Neuronal stem cell (in vitro differentiated cells): ENCODE data around the gene ITGB5.

ENCODE experiments used
- DNase-seq: peaks from one replicate; pipeline ENCODE4 v3.0.0-alpha.2; 2013; ENCODE audit warnings: low spot score
- H2AFZ ChIP-seq: one replicate; pipeline ENCODE4 v1.6.1; 2013; ENCODE audit warnings: mild to moderate bottlenecking, low read length, inconsistent platforms
- H2AK5ac ChIP-seq: 2 replicates; pipeline ENCODE4 v1.6.1; 2013; ENCODE audit warnings: low read depth, mild to moderate bottlenecking, inconsistent platforms, low read length, moderate library complexity, mixed read lengths
- H2BK120ac ChIP-seq: 2 replicates; pipeline ENCODE4 v1.6.1; 2013; ENCODE audit warnings: low read depth, mild to moderate bottlenecking, inconsistent platforms, low read length, moderate library complexity, mixed read lengths
- H2BK12ac ChIP-seq: one replicate; pipeline ENCODE4 v1.6.1; 2013; ENCODE audit warnings: low read length, inconsistent platforms
- H2BK15ac ChIP-seq: 2 replicates; pipeline ENCODE4 v1.6.1; 2013; ENCODE audit warnings: mild to moderate bottlenecking, low read length, inconsistent platforms, mixed read lengths
- H2BK5ac ChIP-seq: one replicate; pipeline ENCODE4 v1.6.1; 2013; ENCODE audit warnings: inconsistent platforms, mild to moderate bottlenecking, low read length, moderate library complexity
- H3K14ac ChIP-seq: one replicate; pipeline ENCODE4 v1.6.1; 2013; ENCODE audit warnings: low read length, inconsistent platforms
- H3K18ac ChIP-seq: 2 replicates; pipeline ENCODE4 v1.6.1; 2013; ENCODE audit warnings: low read length, inconsistent platforms
- H3K23ac ChIP-seq: 2 replicates; pipeline ENCODE4 v1.6.1; 2013; ENCODE audit warnings: low read depth, mild to moderate bottlenecking, mixed read lengths, low read length, inconsistent platforms; ENCODE audit not compliant: poor library complexity
- H3K27ac ChIP-seq: replicated peaks from 3 replicates; pipeline ENCODE4 v1.5.1; 2013; ENCODE audit warnings: low read length, inconsistent platforms
- H3K27me3 ChIP-seq, 3 experiments: 2 replicates each; pipeline ENCODE4 v1.6.1; 2013; ENCODE audit warnings: low read length in 3 of 3, mild to moderate bottlenecking in 2 of 3, inconsistent platforms in 1 of 3, low read depth in 1 of 3, mixed read lengths in 1 of 3, moderate library complexity in 1 of 3; ENCODE audit not compliant: control insufficient read depth in 3 of 3, insufficient read depth in 3 of 3
- H3K36me3 ChIP-seq, 2 donors: replicated peaks in 1 of 2; 2 replicates each; pipeline ENCODE4 v1.6.1; 2013; ENCODE audit warnings: low read length in 2 of 2; ENCODE audit not compliant: control insufficient read depth in 2 of 2, insufficient read depth in 2 of 2
- H3K4ac ChIP-seq: 2 replicates; pipeline ENCODE4 v1.6.1; 2013; ENCODE audit warnings: inconsistent platforms, mild to moderate bottlenecking, low read length, moderate library complexity
- H3K4me1 ChIP-seq, 2 donors: 1 replicate in 1 of 2; 2 replicates in 1 of 2; pipeline ENCODE4 v1.6.1; 2013; ENCODE audit warnings: low read length in 2 of 2, low read depth in 1 of 2; ENCODE audit not compliant: control insufficient read depth in 2 of 2, insufficient read depth in 1 of 2
- H3K4me2 ChIP-seq: one replicate; pipeline ENCODE4 v1.6.1; 2013; ENCODE audit warnings: mild to moderate bottlenecking, low read length, inconsistent platforms; ENCODE audit not compliant: insufficient read depth, poor library complexity, severe bottlenecking
- H3K4me3 ChIP-seq, 2 donors: 2 replicates each; pipeline ENCODE4 v1.5.1; 2013; ENCODE audit warnings: low read length in 2 of 2, mild to moderate bottlenecking in 2 of 2, inconsistent platforms in 1 of 2, moderate library complexity in 1 of 2
- H3K79me1 ChIP-seq: one replicate; pipeline ENCODE4 v1.6.1; 2013; ENCODE audit warnings: low read depth, mild to moderate bottlenecking, inconsistent platforms, low read length, moderate library complexity
- H3K9ac ChIP-seq: one replicate; pipeline ENCODE4 v1.6.1; 2013; ENCODE audit warnings: mild to moderate bottlenecking, low read depth, low read length, inconsistent platforms; ENCODE audit not compliant: poor library complexity
- H3K9me3 ChIP-seq, 2 donors: replicated peaks in 1 of 2; 2 replicates each; pipeline versions ENCODE3 to v1.6.1; 2013; ENCODE audit warnings: low read length in 2 of 2, mild to moderate bottlenecking in 2 of 2, inconsistent platforms in 1 of 2, low read depth in 1 of 2, mixed read lengths in 1 of 2, moderate library complexity in 1 of 2; ENCODE audit not compliant: control insufficient read depth in 2 of 2, insufficient read depth in 1 of 2
- H4K8ac ChIP-seq: one replicate; pipeline ENCODE4 v1.6.1; 2013; ENCODE audit warnings: low read depth, mild to moderate bottlenecking, inconsistent platforms, low read length, moderate library complexity
- H4K91ac ChIP-seq: one replicate; pipeline ENCODE4 v1.6.1; 2013; ENCODE audit warnings: low read length, low read depth, mild to moderate bottlenecking, inconsistent platforms; ENCODE audit not compliant: poor library complexity
- WGBS, 2 donors: extraction: QIAGEN DNeasy Blood & Tissue Kit; methylation state at CpG; one replicate each; pipeline ENCODE4 v1.1.7; 2013; ENCODE audit warnings: missing lambda C conversion rate in 2 of 2, mixed read lengths in 1 of 2; ENCODE audit not compliant: insufficient read length in 2 of 2, insufficient replicate concordance in 1 of 2; ENCODE audit errors: extremely low coverage in 2 of 2; 5-methylcytosine and 5-hydroxymethylcytosine counted together

ITGB5 gene

DNA sequence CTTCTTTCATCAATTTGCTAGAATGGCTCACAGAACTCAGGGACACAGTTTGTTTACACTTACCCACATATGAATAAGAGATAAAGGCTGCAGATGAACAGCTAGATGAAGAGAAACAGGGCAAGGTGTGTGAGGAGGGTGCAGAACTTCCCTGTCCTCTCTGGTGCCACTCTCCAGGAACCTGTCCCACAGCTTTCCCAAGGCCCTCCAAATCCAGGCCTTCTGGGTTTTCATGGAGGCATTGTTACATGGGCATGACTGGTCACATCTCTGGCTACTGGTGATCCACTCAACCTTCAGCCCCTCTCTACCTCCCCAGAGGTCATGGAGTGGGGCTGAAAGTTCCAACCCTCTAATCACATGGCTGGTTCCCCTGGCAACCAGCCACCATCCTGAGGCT lies 73.6 kb downstream of the ITGB5 start:
- Histone ChIP-seq H3K9me3 (no peaks in the 10 kb centered on the region), H3K4me3 (no peak overlapping the region), H3K4ac (no peak overlapping the region), H3K18ac (no peak overlapping the region), H3K4me1 (peaks cover 5 to 7% of the 10 kb centered on the region in 2 donors), H2AK5ac (no peak overlapping the region), H3K9ac (no peak overlapping the region), H3K27me3 (no peaks in the 10 kb centered on the region), H2BK120ac (no peak overlapping the region), H3K4me2 (no peak overlapping the region), H2BK5ac (no peak overlapping the region), H3K14ac (no peak overlapping the region), H3K79me1 (no peaks in the 10 kb centered on the region), H2BK12ac (no peak overlapping the region), H2BK15ac (no peak overlapping the region), H4K91ac (no peak overlapping the region), H3K36me3 (peaks cover 0 to 13% of the 10 kb centered on the region in 2 donors), H4K8ac (no peak overlapping the region), H3K23ac (no peak overlapping the region), H2AFZ (no peak overlapping the region), H3K27ac (no peak overlapping the region)
- no peak for DNase-seq

DNA sequence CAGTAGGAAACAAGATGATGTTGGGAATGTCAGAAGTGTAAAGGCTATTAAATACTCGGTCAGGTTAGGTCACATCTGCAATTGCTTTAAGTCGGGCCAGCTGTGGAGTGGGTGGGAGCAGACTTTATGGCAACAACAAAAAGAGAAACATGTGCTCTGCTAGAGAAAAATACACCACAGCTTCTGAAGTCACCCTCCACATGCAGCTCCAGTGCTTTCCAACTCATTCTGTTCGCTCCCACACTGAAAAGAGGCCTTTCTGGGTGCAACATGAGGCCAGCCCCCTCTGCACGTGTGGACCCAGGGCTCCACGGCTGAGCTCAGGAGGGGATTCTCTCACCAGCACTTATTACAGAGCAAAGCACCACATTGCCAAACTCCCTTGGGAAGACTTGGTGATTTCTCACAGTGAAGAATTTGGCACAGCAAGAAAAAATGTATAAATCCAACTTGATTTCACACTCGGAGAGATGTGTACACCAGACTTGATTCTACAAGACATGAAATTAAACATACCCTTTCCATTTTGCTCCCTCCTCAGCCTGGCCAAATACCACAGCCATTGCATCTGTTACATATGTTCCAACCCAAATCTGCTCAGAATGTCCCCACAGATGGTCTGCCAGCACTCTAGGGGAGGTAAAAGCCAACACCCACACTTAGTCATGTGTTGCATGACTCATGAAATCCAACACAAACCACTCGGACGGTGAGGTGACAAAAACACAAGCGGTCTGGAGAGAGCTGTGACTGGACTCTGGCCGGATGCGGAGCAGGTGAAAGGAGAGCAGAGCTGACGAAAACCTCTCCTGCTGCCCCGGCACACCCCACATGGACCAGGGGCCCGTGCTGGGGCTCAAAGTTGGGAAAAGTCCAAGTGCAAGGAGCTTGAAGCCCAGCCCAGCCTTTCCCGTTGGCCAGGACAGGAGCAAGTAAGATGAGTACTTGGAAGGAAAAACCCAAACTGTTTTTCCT lies 74.6 kb downstream of the ITGB5 start:
- no peak overlapping the region for H4K91ac ChIP-seq
- no peak overlapping the region for H3K27ac ChIP-seq
- no peak for DNase-seq

DNA sequence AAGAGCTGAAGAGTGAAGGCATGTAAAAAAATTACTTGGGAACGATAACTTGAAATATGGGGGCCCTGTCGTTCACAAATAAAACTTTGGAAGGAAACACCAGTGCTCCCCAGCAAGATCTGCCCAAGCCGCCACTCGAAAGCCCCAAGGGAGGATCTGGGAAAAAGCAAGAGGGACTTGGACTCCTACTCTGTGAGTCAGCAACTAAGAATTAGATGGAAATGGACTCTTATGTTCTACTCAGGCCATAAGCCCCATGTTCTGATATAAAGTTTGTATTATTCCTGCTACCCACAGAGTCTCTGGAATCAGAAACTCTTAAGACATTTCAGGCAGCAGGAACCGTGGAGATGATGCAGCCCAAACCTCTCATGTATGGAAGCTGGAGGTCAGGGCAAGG lies 75.7 kb downstream of the ITGB5 start:
- WGBS, 2 donors, result no CpG with 5 or more reads among the region's 5 CpGs
- no peak overlapping the region for H3K27ac ChIP-seq

More for the DNA sequence above, 74.6 kb downstream of the ITGB5 start:
- no peak overlapping the region for H2BK15ac ChIP-seq
- H3K23ac ChIP-seq, result no peak overlapping the region
- H3K9me3 ChIP-seq, result no peaks in the 10 kb centered on the region
- H3K4me1 ChIP-seq, result peaks cover 3 to 7% of the 10 kb centered on the region in 2 donors
- no peak overlapping the region for H3K14ac ChIP-seq
- H3K36me3 ChIP-seq, result peaks cover 0 to 13% of the 10 kb centered on the region in 2 donors
- H3K79me1 ChIP-seq, result no peaks in the 10 kb centered on the region
- no peak overlapping the region for H2AK5ac ChIP-seq
- no CpG with 5 or more reads among the region's 15 CpGs for WGBS, 2 donors
- H3K9ac ChIP-seq, result no peak overlapping the region
- no peak overlapping the region for H3K4ac ChIP-seq
- H4K8ac ChIP-seq, result no peak overlapping the region
- no peaks in the 10 kb centered on the region for H3K27me3 ChIP-seq
- H3K4me2 ChIP-seq, result no peak overlapping the region
- no peak overlapping the region for H2BK5ac ChIP-seq
- no peak overlapping the region for H2BK120ac ChIP-seq
- peak overlapping the region; percentile 51 for H3K18ac ChIP-seq
- no peak overlapping the region for H2AFZ ChIP-seq
- H2BK12ac ChIP-seq, result no peak overlapping the region
- no peak overlapping the region for H3K4me3 ChIP-seq

DNA sequence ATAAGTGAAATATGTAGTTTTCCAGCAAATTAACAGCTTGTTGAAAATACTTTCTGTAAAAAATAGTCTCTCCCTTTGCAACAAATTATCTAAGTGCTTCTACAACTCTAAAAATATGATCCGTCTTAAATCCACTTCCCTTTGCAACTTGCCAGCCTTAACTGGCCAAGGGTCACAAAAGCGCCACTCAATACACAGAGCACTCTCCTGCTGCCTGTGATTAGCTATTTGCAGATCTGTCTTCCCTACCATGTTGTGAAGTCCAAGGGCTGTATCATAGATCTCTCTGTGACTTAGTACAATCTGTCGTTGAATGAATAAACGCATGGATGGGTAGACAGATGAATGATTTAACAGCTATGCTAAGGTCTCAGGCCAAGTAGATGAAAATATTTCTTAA lies 76.2 kb downstream of the ITGB5 start:
- Histone ChIP-seq H3K27me3 (no peaks in the 10 kb centered on the region), H3K14ac (no peak overlapping the region), H3K4me1 (peaks cover 3 to 7% of the 10 kb centered on the region in 2 donors), H3K4me2 (no peak overlapping the region), H3K18ac (no peak overlapping the region), H2BK120ac (no peak overlapping the region), H3K23ac (no peak overlapping the region), H4K8ac (no peak overlapping the region), H3K27ac (no peak overlapping the region), H2AFZ (no peak overlapping the region), H2BK12ac (no peak overlapping the region), H3K9ac (no peak overlapping the region), H3K36me3 (peaks cover 0 to 6% of the 10 kb centered on the region in 2 donors), H3K79me1 (no peaks in the 10 kb centered on the region), H2BK15ac (no peak overlapping the region), H3K4ac (no peak overlapping the region), H3K9me3 (no peaks in the 10 kb centered on the region), H3K4me3 (no peak overlapping the region), H2AK5ac (no peak overlapping the region), H2BK5ac (no peak overlapping the region), H4K91ac (no peak overlapping the region)
- no peak for DNase-seq
- no CpG with 5 or more reads among the region's 4 CpGs for WGBS, 2 donors

More for the DNA sequence above, 75.7 kb downstream of the ITGB5 start:
- no peak overlapping the region for H4K8ac ChIP-seq
- H3K4ac ChIP-seq, result no peak overlapping the region
- no peak overlapping the region for H2BK15ac ChIP-seq
- H3K9me3 ChIP-seq, result no peaks in the 10 kb centered on the region
- H3K9ac ChIP-seq, result no peak overlapping the region
- H2BK12ac ChIP-seq, result no peak overlapping the region
- no peak overlapping the region for H3K4me3 ChIP-seq
- H2BK5ac ChIP-seq, result no peak overlapping the region
- no peak overlapping the region for H3K18ac ChIP-seq
- H2BK120ac ChIP-seq, result no peak overlapping the region
- no peaks in the 10 kb centered on the region for H3K27me3 ChIP-seq
- peaks cover 3 to 7% of the 10 kb centered on the region in 2 donors for H3K4me1 ChIP-seq
- no peak overlapping the region for H3K23ac ChIP-seq
- H3K14ac ChIP-seq, result no peak overlapping the region
- H3K36me3 ChIP-seq, result peaks cover 0 to 7% of the 10 kb centered on the region in 2 donors
- no peak overlapping the region for H4K91ac ChIP-seq
- DNase-seq, result no peak
- H3K4me2 ChIP-seq, result no peak overlapping the region
- H2AK5ac ChIP-seq, result no peak overlapping the region
- no peaks in the 10 kb centered on the region for H3K79me1 ChIP-seq
- no peak overlapping the region for H2AFZ ChIP-seq
